ENCODE measurements around the gene FAM53B. TPM values are rescaled to one million over a fixed set of nuclear protein-coding genes. Genes with fewer than 3 reads are reported as not detected.

FAM53B gene
- total RNA-seq, 2 donors from 2014 or later = 68.5 to 69.2 TPM

DNA sequence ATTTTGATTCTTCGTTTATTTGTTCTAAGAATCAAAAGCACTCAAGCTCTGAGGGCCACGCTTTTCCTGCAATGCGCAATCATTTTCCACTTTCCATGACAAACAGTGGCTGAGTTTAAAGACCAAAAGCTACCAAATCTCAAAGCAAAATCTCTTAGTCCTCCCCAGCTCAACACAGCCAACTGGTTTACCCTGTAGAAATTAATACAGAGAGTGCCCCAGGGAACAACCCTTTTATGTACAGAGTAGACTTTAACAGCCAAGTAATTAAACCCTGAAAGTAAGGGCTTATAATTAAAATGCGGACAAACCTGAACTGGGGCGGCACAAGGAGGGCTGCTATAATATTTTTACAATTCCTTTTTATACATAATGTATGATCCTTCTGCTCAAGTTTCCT, 53.2 kb downstream of the FAM53B start:
- H3K9me3 ChIP-seq (ENCODE audit: control insufficient read depth, low read length, poor library complexity, severe bottlenecking) = no peaks in the 10 kb centered on the region
- DNase-seq (no peak), ATAC-seq (no peak)
- H3K4me1 Mint-ChIP-seq = peaks cover 57% of the 10 kb centered on the region
- no peak overlapping the region for H3K27ac Mint-ChIP-seq
- H3K4me3 Mint-ChIP-seq = no peak overlapping the region
- peaks cover 8% of the 10 kb centered on the region for H3K36me3 Mint-ChIP-seq (ENCODE audit: low read depth)
- no peaks in the 10 kb centered on the region for H3K27me3 Mint-ChIP-seq

DNA sequence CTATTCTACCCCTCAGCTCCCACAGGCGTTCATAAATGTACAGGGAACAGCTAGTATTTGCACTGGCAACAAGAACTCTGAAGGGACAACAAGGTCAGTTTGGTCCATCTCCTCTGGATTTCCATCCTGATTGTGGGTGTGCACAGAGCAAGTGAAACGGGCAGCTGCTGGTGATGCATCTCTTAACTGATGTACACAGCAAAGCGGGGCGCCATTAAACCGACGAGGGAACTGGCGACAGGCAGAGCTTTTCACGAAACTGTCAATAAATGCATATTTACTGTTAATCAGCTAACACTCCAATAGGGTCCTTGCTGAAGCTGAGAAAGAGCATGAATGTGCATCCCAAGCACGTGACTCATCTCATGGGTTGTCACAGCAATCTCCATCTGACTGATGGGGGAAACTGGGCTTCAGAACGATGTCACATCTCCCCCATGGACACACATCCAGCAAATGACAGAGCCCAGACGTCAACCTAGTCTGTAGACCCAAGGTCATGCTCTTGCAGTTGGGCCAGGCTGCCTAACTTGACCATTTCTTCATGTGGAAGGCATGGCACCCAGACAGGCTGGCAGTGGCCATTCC, 54.2 kb downstream of the FAM53B start:
- Mint-ChIP-seq H3K4me3 (no peak overlapping the region), H3K4me1 (peaks cover 57% of the 10 kb centered on the region), H3K27ac (peak overlapping the region; percentile 89), H3K27me3 (no peaks in the 10 kb centered on the region), H3K36me3 (ENCODE audit: low read depth) (peaks cover 6% of the 10 kb centered on the region)
- ATAC-seq = no peak
- no peaks in the 10 kb centered on the region for H3K9me3 ChIP-seq (ENCODE audit: control insufficient read depth, low read length, poor library complexity, severe bottlenecking)
- DNase-seq = no peak

DNA sequence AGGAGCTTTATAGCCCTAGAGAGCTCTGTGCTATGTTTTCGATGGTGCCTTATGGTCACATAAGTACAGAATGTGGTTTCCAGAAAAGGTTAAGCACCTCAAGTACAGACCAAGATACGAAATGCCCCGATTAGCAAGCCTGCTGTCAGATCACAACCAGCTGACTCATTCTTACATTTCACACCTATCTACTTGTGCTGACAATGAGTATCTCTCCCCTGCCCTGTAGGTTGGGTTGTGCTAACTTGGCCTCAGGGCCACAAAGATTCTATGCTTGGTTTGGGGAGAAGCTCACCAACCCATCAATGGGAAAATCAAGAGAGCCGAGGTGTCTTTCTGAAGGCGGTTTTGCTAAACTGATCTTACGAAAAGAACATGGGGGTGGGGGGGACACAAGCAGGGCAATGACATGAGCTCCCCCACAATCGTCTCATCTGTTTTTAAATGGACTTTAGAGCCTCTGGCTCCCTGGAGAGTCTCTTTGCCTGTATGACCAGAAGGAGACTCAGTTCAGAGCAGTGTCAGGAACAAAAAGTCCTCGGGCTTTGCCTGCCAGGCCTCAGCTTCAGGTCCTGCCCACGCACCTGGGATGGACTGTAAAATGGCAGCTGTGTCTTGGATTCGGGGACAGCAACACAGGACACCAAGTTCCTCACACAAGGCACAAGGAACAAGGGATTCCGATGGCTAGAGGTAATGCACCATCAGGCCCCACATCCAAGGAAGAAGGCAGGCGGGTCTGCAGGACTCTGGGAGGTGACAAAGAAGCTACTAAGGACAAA, 55.1 kb downstream of the FAM53B start:
- Mint-ChIP-seq H3K4me1 (peaks cover 56% of the 10 kb centered on the region), H3K27me3 (no peaks in the 10 kb centered on the region), H3K27ac (peak overlapping the region; percentile 89), H3K36me3 (ENCODE audit: low read depth) (peaks cover 4% of the 10 kb centered on the region), H3K4me3 (peak overlapping the region; percentile 32)
- DNase-seq (no peak), ATAC-seq (peak; percentile 90)
- no peaks in the 10 kb centered on the region for H3K9me3 ChIP-seq (ENCODE audit: control insufficient read depth, low read length, poor library complexity, severe bottlenecking)

DNA sequence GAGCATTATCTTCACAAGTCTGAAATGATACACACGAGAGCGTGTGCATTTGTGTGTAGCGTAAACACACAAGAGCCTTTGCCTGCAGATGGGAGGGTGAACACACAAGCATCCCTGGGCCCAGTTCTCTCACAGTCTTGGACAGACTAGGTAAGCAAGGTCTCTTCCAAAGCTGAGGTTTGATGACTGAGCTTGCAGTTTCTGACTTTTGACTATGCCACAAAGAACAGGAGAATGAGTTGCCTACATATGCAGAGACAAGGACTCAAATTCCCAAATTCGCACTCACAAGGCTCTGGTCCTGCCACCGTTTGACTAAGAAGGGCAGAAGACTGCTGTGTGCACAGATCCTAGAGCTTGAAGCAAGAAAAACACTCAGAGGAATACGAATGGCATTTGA, 55.8 kb downstream of the FAM53B start:
- Mint-ChIP-seq H3K36me3 (ENCODE audit: low read depth) (peaks cover 4% of the 10 kb centered on the region), H3K4me3 (peak overlapping the region; percentile 32), H3K4me1 (peaks cover 56% of the 10 kb centered on the region), H3K27me3 (no peaks in the 10 kb centered on the region), H3K27ac (peak overlapping the region; percentile 89)
- DNase-seq (no peak), ATAC-seq (peak; percentile 5)
- no peaks in the 10 kb centered on the region for H3K9me3 ChIP-seq (ENCODE audit: control insufficient read depth, low read length, poor library complexity, severe bottlenecking)

DNA sequence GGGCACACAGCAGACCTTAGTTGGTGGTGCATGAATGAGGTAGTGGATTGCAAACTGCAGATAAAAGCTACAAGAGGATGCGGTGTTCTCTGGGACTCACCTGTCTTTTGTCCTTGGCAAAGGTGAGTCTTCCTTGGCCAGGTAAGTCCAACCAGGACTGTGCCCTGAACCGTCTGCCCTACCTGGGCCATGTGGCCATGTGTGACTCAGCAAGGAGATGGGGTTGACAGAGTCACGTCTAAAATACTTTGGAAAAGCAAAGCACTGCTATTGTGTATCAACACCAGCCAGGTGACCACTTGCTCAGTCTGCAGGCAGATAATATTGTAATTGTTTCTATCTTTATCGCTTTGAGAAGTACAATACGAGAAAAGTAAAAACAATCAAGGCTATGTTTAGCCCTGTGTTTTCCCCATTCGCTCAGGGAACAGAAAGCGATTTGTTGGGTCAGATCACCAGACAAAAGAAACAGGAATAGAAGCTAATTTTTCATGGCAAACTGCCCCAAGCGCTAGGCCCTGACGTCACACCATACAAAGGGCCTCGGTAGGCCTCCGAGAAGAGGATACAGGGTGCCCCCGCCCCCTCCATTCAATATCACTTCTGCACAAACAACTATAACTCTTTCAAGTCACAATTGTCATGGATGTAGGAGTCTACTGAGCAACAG, 57.3 kb downstream of the FAM53B start:
- Mint-ChIP-seq H3K27ac (peak overlapping the region; percentile 88), H3K4me1 (peaks cover 58% of the 10 kb centered on the region), H3K27me3 (no peaks in the 10 kb centered on the region), H3K36me3 (ENCODE audit: low read depth) (peaks cover 4% of the 10 kb centered on the region), H3K4me3 (no peak overlapping the region)
- no peak for ATAC-seq
- no peaks in the 10 kb centered on the region for H3K9me3 ChIP-seq (ENCODE audit: control insufficient read depth, low read length, poor library complexity, severe bottlenecking)
- DNase-seq = no peak

DNA sequence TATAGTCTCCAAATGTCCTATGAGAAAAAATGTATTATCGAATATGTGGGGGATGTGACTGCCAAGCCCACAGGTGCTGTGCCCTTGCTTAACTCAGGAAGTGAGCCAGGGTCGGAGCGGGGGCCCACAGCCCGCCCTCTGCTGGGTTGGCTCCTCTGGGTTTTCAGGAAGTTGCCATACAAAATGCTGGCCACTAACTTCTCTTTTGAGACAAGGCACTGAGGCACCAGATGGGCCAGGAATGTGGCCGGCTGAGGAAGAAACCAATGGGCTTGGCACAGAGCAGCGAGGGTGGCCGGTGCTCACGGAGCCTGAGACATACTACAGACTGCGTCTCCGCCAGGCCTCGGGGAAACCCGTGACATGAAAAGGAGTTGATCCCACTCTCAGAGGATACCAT, 58.9 kb downstream of the FAM53B start:
- H3K36me3 Mint-ChIP-seq (ENCODE audit: low read depth) = peaks cover 10% of the 10 kb centered on the region
- DNase-seq (no peak), ATAC-seq (no peak)

DNA sequence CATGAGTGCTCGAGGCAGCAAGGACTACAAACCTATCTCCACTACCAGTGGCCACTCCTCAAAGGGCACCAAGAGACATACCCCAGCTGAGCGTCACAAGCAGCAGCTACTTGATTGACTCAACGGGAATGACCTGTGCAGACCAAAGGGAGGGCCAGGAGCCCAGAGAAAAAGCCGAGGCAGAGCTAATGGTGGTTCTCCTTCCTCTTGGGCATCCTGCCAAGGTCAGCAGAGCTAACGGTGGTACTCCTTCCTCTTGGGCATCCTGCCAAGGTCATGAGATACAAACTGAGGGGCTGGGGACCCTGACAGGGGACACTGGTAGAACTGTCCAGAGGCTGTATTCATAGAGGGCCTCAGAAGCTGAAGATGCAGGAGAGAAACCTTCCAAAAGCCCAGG, 60.4 kb downstream of the FAM53B start:
- no peak for DNase-seq

More for the DNA sequence above, 58.9 kb downstream of the FAM53B start:
- no peaks in the 10 kb centered on the region for H3K9me3 ChIP-seq (ENCODE audit: control insufficient read depth, low read length, poor library complexity, severe bottlenecking)
- H3K4me1 Mint-ChIP-seq = peaks cover 64% of the 10 kb centered on the region
- peak overlapping the region; percentile 88 for H3K27ac Mint-ChIP-seq
- H3K27me3 Mint-ChIP-seq = no peaks in the 10 kb centered on the region
- H3K4me3 Mint-ChIP-seq = no peak overlapping the region

DNA sequence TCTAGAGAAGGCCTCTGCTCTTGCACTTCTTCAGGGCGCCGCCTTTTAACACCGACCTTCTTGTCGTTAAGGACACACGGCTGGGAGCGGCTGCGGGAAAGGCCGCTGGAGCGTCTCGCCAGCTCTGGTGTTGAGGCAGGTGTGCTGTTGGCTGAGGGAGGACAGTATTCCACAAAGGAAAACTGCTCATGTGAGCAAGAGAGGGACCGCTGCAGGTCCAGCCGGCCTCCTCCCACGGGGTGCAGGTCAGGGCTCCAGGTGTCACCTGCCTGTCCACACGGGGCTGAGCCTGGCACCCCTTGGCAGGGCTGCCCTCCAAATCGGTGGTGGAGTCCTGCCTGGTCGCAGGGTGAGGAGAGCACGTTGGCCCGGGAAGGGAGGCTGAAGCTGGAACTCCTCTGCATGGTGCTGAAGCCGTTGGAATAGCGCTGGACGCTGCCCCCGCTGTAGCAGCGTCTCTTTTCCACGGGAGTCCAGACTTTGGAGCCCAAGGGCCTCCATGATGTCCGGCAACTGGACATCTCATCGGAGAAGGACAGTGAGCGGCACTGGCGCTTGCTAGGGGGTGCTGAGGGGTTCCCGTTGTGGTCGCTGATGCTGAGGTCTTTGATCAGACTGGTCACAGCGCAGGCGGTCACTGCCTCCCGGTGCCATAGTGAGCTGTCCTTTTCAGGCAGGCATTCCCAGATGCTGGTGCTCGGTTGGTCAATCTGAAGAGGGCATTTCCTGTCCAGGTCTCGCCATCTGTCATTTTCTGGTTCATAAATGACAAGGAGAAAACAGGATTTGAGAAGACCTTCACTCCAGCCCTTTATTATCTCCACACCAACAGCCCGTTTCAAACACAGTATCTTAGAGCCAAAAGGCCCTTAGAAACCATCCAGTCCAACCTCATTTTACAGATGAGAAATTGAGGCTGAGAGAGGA, 62.3 kb downstream of the FAM53B start:
- H3K27me3 Mint-ChIP-seq = no peaks in the 10 kb centered on the region
- DNase-seq = no peak
- H3K4me1 Mint-ChIP-seq = peaks cover 71% of the 10 kb centered on the region
- ATAC-seq = no peak
- H3K27ac Mint-ChIP-seq = peak overlapping the region; percentile 96
- H3K4me3 Mint-ChIP-seq = peak overlapping the region; percentile 2
- no peaks in the 10 kb centered on the region for H3K9me3 ChIP-seq (ENCODE audit: control insufficient read depth, low read length, poor library complexity, severe bottlenecking)
- H3K36me3 Mint-ChIP-seq (ENCODE audit: low read depth) = peaks cover 11% of the 10 kb centered on the region

More for the DNA sequence above, 60.4 kb downstream of the FAM53B start:
- Mint-ChIP-seq H3K27me3 (no peaks in the 10 kb centered on the region), H3K4me3 (peak overlapping the region; percentile 49), H3K4me1 (peaks cover 65% of the 10 kb centered on the region), H3K36me3 (ENCODE audit: low read depth) (peaks cover 11% of the 10 kb centered on the region), H3K27ac (peak overlapping the region; percentile 88)
- H3K9me3 ChIP-seq (ENCODE audit: control insufficient read depth, low read length, poor library complexity, severe bottlenecking) = no peaks in the 10 kb centered on the region
- no peak for ATAC-seq

DNA sequence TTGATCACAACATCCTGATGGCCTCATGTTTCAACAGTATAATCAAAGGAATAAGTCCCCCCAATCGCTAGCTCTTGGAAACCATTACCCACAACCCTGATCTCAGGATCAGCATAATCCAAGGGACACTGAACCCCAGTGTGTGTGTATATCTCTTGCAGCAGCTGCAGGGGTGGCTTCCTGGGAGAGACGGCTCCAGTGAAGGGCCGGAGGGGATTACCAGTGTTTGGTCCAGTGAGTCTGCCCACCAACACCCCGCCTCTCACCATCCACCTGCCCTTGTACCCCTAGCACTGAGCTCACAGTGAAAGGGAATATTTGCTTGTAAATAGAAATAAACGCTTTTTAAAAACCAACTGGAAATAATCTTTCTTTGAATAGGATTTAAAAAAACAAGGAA, 63.1 kb downstream of the FAM53B start:
- ATAC-seq = no peak
- H3K4me3 Mint-ChIP-seq = no peak overlapping the region
- no peaks in the 10 kb centered on the region for H3K27me3 Mint-ChIP-seq
- peaks cover 71% of the 10 kb centered on the region for H3K4me1 Mint-ChIP-seq
- H3K9me3 ChIP-seq (ENCODE audit: control insufficient read depth, low read length, poor library complexity, severe bottlenecking) = no peaks in the 10 kb centered on the region
- H3K36me3 Mint-ChIP-seq (ENCODE audit: low read depth) = peaks cover 11% of the 10 kb centered on the region
- peak overlapping the region; percentile 96 for H3K27ac Mint-ChIP-seq
- DNase-seq = no peak

DNA sequence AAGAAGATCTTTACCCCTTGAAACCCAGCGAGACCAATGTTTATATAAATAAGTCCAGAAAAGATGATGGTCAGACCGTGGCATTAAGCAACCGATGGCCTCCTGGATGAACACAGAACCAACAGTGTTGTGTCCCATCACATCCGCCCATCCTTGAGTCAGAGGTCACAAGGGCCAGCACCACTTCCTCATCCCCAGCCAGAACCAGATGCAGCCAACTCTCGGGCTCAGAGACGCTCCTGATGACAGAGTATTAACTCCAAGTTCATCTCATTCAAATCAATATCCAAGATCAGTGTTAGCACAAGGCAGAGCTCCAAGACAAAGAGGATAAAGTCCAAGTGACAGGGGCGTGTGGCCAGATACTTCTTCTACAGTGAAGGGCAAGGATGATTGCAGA, 63.5 kb downstream of the FAM53B start:
- H3K36me3 Mint-ChIP-seq (ENCODE audit: low read depth) = peaks cover 11% of the 10 kb centered on the region
- H3K27me3 Mint-ChIP-seq = no peaks in the 10 kb centered on the region
- no peaks in the 10 kb centered on the region for H3K9me3 ChIP-seq (ENCODE audit: control insufficient read depth, low read length, poor library complexity, severe bottlenecking)
- no peak for ATAC-seq
- no peak for DNase-seq
- H3K4me3 Mint-ChIP-seq = peak overlapping the region; percentile 47
- H3K4me1 Mint-ChIP-seq = peaks cover 71% of the 10 kb centered on the region
- H3K27ac Mint-ChIP-seq = peak overlapping the region; percentile 96

DNA sequence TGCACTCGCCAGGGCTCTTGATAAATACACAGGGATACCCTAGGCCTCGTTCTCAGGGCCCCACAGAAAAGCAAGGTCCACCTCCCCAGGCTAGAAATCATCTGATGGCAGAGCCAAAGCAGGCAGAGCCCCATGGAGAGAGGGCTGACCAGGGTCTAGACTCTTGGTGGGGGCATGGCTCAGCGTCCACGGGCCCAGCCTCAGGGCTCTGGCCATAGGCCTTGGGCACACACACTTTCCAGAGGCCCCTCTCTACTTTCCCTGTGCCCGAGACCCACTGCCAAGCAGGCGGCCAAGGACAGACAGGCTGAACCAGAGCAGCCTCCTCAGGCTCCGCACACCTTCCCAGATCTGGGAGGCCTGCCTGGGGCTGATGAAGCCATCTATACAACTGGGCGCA, 64.8 kb downstream of the FAM53B start:
- peak overlapping the region; percentile 89 for H3K4me3 Mint-ChIP-seq
- DNase-seq = no peak
- H3K36me3 Mint-ChIP-seq (ENCODE audit: low read depth) = peaks cover 13% of the 10 kb centered on the region
- no peaks in the 10 kb centered on the region for H3K9me3 ChIP-seq (ENCODE audit: control insufficient read depth, low read length, poor library complexity, severe bottlenecking)
- ATAC-seq = no peak
- no peaks in the 10 kb centered on the region for H3K27me3 Mint-ChIP-seq
- peak overlapping the region; percentile 96 for H3K27ac Mint-ChIP-seq
- H3K4me1 Mint-ChIP-seq = peaks cover 73% of the 10 kb centered on the region

DNA sequence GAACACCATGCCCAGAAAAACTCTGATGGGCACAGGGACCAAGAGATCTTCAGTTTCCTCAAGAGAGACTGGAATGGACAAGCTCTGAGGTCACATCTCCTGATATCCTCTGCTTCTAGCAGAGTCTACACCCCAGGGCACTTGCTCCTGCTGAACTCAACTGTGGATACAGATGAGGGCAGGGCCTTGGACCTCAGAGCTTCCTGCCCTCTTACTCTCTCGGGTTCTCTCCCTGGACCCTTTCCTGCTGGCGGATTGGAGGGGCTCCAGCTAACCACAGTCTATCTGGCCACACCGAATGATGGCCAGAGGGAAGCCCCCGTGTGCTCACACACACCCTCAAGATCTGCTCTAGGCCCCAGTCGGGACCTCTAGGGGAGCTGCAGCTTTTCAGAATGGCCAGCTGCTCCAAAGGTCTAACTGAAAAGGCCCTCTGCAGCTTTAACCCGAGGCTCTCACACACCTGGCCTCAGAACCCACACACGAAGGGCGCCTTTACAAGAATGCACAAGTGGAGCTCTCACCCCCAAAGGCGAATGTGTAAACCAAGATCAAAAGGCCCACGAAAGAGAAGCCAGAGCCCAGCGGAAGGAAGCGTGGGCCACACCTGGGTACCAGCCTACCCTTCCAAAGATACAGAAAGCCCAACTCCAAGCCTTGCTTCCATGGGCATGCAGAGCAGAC, 65.5 kb downstream of the FAM53B start:
- peak; percentile 92 for ATAC-seq
- peak overlapping the region; percentile 96 for H3K27ac Mint-ChIP-seq
- DNase-seq = peak in 2 of 3 donors; percentile 34 to 36
- no peaks in the 10 kb centered on the region for H3K9me3 ChIP-seq (ENCODE audit: control insufficient read depth, low read length, poor library complexity, severe bottlenecking)
- H3K36me3 Mint-ChIP-seq (ENCODE audit: low read depth) = peaks cover 13% of the 10 kb centered on the region
- H3K4me3 Mint-ChIP-seq = peak overlapping the region; percentile 89
- H3K27me3 Mint-ChIP-seq = no peaks in the 10 kb centered on the region
- peaks cover 71% of the 10 kb centered on the region for H3K4me1 Mint-ChIP-seq
